Suprapubic skin (tissue), 4 donors: Measurements from ENCODE around the gene JMJD1C.

Experiments used
- POLR2A ChIP-seq, 2 donors: fragments of 450-650 bp; IDR thresholded peaks; one replicate each; pipeline ENCODE4 v1.6.1; 2017; ENCODE audit warnings: antibody characterized with exemption in 2 of 2, mild to moderate bottlenecking in 2 of 2, moderate library complexity in 2 of 2
- POLR2AphosphoS5 ChIP-seq, 3 donors: sonication (generic); formaldehyde crosslinking; IDR thresholded peaks; one replicate each; pipeline ENCODE4 v1.6.1; 2017; ENCODE audit warnings: antibody characterized with exemption in 3 of 3
- TF ChIP-seq, protein P1 (sequence below), 2 donors: fragments of 200-600 bp in 1 of 2; fragments of 450-650 bp in 1 of 2; sonication (generic) in 1 of 2; IDR thresholded peaks; one replicate each; pipeline ENCODE4 v1.5.1; 2016 to 2019; ENCODE audit warnings: antibody characterized with exemption in 2 of 2, mild to moderate bottlenecking in 1 of 2, moderate library complexity in 1 of 2

DNA sequence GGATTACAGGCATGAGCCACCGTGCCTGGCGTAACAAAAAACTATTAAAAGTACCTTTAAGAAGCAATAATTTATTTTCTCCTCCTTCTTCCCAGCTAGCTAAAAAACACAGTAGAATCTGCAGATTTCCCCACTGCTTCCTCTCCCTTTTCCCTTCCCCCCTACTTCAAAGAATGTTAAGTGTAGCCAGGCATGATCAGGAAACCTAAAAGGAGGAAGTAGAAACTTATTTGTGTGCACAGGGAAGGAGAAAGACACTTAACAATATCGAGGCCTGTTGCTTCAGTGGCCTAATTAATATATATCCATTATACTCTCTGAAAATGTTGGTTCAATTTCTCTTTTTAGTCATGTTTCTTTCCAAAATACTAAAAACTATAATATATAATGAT lies 204.9 kb downstream of the JMJD1C start:
- TF ChIP-seq, protein P1, sequence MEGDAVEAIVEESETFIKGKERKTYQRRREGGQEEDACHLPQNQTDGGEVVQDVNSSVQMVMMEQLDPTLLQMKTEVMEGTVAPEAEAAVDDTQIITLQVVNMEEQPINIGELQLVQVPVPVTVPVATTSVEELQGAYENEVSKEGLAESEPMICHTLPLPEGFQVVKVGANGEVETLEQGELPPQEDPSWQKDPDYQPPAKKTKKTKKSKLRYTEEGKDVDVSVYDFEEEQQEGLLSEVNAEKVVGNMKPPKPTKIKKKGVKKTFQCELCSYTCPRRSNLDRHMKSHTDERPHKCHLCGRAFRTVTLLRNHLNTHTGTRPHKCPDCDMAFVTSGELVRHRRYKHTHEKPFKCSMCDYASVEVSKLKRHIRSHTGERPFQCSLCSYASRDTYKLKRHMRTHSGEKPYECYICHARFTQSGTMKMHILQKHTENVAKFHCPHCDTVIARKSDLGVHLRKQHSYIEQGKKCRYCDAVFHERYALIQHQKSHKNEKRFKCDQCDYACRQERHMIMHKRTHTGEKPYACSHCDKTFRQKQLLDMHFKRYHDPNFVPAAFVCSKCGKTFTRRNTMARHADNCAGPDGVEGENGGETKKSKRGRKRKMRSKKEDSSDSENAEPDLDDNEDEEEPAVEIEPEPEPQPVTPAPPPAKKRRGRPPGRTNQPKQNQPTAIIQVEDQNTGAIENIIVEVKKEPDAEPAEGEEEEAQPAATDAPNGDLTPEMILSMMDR (IDR thresholded peaks at IDR 0.05) = no peak
- TF ChIP-seq POLR2AphosphoS5 (IDR thresholded peaks at IDR 0.05) (no peak), POLR2A (IDR thresholded peaks at IDR 0.05) (no peak)
